GM12874 (cell line): ENCODE results near the gene PDLIM5.

Experiments
- CTCF ChIP-seq: IDR thresholded peaks from 2 replicates; pipeline ENCODE4 v1.5.1; 2011; ENCODE audit warnings: low read depth, mild to moderate bottlenecking, control low read depth, low read length, moderate library complexity; ENCODE audit not compliant: insufficient read depth

Gene PDLIM5, protein sequence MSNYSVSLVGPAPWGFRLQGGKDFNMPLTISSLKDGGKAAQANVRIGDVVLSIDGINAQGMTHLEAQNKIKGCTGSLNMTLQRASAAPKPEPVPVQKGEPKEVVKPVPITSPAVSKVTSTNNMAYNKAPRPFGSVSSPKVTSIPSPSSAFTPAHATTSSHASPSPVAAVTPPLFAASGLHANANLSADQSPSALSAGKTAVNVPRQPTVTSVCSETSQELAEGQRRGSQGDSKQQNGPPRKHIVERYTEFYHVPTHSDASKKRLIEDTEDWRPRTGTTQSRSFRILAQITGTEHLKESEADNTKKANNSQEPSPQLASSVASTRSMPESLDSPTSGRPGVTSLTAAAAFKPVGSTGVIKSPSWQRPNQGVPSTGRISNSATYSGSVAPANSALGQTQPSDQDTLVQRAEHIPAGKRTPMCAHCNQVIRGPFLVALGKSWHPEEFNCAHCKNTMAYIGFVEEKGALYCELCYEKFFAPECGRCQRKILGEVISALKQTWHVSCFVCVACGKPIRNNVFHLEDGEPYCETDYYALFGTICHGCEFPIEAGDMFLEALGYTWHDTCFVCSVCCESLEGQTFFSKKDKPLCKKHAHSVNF

GRCh38 chr4:94451695-94452475, at the start of gene PDLIM5:
TSS of gene PDLIM5 (plus strand) at chr4:94451942. CDS start at chr4:94455289, 3,347 bp downstream.
- TF ChIP-seq CTCF: no peak

- no peak for TF ChIP-seq CTCF
Measured at GRCh38 chr4:94403751-94404150, 48.0 kb upstream of the PDLIM5 start.

- peak; percentile 71 for TF ChIP-seq CTCF
Measured at GRCh38 chr4:94406668-94407437, 44.9 kb upstream of the PDLIM5 start.

- no peak for TF ChIP-seq CTCF
Measured at GRCh38 chr4:94407846-94408245, 43.9 kb upstream of the PDLIM5 start.

- TF ChIP-seq CTCF: no peak
Measured at GRCh38 chr4:94408549-94409374, 43.0 kb upstream of the PDLIM5 start.

DNA sequence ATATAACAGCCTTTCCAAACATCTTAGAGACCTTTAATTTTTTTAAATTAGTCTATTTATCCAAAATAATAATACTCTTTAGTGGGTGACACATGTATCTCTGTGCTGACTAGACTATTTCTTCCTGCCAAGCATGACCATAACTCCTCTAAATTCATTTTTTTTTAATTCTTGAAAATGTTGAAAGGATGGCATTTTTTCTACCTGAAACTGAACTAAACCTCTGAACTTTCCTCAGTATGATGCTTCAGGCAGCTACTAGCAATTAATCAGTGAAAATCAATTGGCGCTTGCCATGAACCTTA, 42.4 kb upstream of the PDLIM5 start:
- TF ChIP-seq CTCF: no peak
